HG03060 (cell line): ENCODE results near the gene TRMT44.
A peak's percentile ranks its signal among the peaks of the same experiment; 100 is the strongest.

ENCODE experiments used
- ATAC-seq: cut with Tn5 transposase; IDR thresholded peaks from one replicate; pipeline ENCODE4 v1.9.1; 2021; ENCODE audit warnings: low read depth, moderate number of reproducible peaks; ENCODE audit not compliant: unreplicated experiment

The TRMT44 gene

GRCh38 chr4:8463811-8464210 lies 23.2 kb downstream of the TRMT44 start:
- ATAC-seq, result no peak

GRCh38 chr4:8464381-8464780 lies 23.8 kb downstream of the TRMT44 start:
- ATAC-seq, result no peak

- ATAC-seq, result no peak
Observed at GRCh38 chr4:8465615-8466611, 25.3 kb downstream of the TRMT44 start.

- no peak for ATAC-seq
Observed at GRCh38 chr4:8467016-8467415, 26.4 kb downstream of the TRMT44 start.

- peak; percentile 46 for ATAC-seq
Observed at GRCh38 chr4:8468746-8469535, 28.4 kb downstream of the TRMT44 start.

GRCh38 chr4:8469550-8469949 lies 29.0 kb downstream of the TRMT44 start:
- no peak for ATAC-seq

- ATAC-seq, result no peak
Observed at GRCh38 chr4:8470451-8471024, 30.0 kb downstream of the TRMT44 start.

GRCh38 chr4:8471211-8471875 lies 30.8 kb downstream of the TRMT44 start:
- no peak for ATAC-seq

- no peak for ATAC-seq
Observed at GRCh38 chr4:8472158-8472688, 31.6 kb downstream of the TRMT44 start.

GRCh38 chr4:8472689-8473197 lies 32.2 kb downstream of the TRMT44 start:
- no peak for ATAC-seq

- ATAC-seq, result no peak
Observed at GRCh38 chr4:8473198-8473919, 32.8 kb downstream of the TRMT44 start.

GRCh38 chr4:8473920-8474590 lies 33.5 kb downstream of the TRMT44 start:
- ATAC-seq, result no peak

- no peak for ATAC-seq
Observed at GRCh38 chr4:8474856-8475255, 34.3 kb downstream of the TRMT44 start.

- no peak for ATAC-seq
Observed at GRCh38 chr4:8475751-8476575, 35.4 kb downstream of the TRMT44 start.

- ATAC-seq, result no peak
Observed at GRCh38 chr4:8477095-8477635, 36.6 kb downstream of the TRMT44 start.

- ATAC-seq, result no peak
Observed at GRCh38 chr4:8477676-8478075, 37.1 kb downstream of the TRMT44 start.

- ATAC-seq, result no peak
Observed at GRCh38 chr4:8478371-8478770, 37.8 kb downstream of the TRMT44 start.
